ENCODE data around the gene CDKN2AIP.

Gene CDKN2AIP, protein sequence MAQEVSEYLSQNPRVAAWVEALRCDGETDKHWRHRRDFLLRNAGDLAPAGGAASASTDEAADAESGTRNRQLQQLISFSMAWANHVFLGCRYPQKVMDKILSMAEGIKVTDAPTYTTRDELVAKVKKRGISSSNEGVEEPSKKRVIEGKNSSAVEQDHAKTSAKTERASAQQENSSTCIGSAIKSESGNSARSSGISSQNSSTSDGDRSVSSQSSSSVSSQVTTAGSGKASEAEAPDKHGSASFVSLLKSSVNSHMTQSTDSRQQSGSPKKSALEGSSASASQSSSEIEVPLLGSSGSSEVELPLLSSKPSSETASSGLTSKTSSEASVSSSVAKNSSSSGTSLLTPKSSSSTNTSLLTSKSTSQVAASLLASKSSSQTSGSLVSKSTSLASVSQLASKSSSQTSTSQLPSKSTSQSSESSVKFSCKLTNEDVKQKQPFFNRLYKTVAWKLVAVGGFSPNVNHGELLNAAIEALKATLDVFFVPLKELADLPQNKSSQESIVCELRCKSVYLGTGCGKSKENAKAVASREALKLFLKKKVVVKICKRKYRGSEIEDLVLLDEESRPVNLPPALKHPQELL

DNA sequence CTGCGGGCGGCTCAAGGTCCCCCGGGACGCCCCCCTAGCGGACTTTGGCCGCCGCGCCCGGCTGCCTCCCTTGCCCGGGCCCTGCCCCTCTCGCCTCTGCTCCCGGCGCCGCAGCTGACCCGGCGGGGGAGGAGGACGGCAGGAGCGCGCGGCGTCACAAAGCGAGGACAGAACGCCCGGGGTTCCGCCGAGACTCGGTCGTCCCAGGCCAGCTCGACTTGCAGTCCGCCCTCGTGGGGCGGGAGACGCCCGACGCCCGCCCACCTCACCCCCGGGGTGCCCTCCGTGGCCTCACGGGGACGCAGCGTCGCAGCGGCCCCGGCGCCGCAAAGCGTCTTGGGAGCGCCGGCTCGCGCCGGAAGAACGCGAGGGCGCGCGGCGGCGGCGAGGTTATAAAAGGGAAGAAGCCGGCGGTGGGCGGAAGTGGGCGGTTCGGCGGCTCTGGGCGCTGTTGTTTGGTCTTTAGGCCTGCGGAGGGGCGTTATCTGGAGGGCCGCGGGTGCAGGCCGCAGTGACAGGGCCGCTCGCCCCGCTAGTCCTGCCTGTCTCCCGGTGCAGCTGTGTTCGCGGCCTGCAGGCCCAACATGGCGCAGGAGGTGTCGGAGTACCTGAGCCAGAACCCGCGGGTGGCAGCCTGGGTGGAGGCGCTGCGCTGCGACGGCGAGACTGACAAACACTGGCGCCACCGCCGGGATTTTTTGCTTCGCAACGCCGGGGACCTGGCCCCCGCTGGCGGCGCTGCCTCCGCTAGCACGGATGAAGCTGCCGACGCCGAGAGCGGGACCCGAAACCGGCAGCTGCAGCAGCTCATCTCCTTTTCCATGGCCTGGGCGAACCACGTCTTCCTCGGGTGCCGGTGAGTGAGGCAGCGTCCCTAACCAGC is at the start of gene CDKN2AIP:
Gene CDKN2AIP, plus strand, starts transcription at position 423 of the 883 bp plus-strand sequence. Its CDS starts 162 bp downstream, at position 585.
- DNase-seq, result peak; percentile 96

- DNase-seq, result no peak
Observed at GRCh38 chr4:183395395-183395794, 49.0 kb upstream of the CDKN2AIP start.

- peak; percentile 48 for DNase-seq
Observed at GRCh38 chr4:183396227-183396637, 48.2 kb upstream of the CDKN2AIP start.

- no peak for DNase-seq
Observed at GRCh38 chr4:183397741-183398297, 46.6 kb upstream of the CDKN2AIP start.

- DNase-seq, result peak; percentile 64
Observed at GRCh38 chr4:183398298-183399125, 45.9 kb upstream of the CDKN2AIP start.

- DNase-seq, result no peak
Observed at GRCh38 chr4:183399126-183399522, 45.3 kb upstream of the CDKN2AIP start.

DNA sequence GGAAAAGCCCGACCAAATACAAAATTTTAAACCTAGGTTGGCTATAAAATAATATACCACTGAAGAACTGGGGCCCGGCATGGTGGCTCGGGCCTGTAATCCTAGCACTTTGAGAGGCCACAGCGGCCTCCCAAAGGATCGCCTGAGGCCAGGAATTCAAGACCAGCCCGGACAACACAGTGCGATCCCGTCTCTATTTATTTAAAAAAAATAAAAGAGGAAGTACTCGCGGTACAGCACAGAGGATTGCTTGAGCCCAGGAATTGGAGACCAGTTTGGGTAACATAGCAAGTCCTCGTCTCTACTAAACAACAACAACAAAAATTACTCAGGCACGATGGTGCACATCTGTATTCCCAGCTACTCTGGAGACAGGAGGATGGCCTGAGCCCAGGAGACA is 44.8 kb upstream of the CDKN2AIP start:
- DNase-seq, result peak; percentile 21

GRCh38 chr4:183400035-183400434 is 44.4 kb upstream of the CDKN2AIP start:
- no peak for DNase-seq

DNA sequence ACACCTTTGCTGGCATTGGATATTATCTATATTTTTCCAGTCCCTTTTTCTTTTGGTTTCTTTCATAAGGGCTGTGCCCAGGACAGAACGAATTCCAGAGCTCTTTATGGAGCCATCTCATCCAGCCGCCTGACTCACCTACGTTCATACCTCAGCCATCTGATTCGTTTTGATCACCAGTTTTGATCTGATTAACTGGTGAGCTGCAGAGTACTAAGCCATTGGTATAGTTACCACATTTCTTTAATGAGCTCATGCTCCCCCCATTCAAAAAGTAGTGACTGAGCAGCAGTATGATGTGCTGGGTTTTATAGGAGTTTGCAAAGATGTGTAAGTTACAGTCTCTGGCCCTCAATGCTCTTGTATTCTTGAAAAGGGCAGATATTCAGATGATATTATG is 43.0 kb upstream of the CDKN2AIP start:
- no peak for DNase-seq

GRCh38 chr4:183402771-183403170 is 41.7 kb upstream of the CDKN2AIP start:
- DNase-seq, result no peak

GRCh38 chr4:183403486-183403885 is 41.0 kb upstream of the CDKN2AIP start:
- no peak for DNase-seq

DNA sequence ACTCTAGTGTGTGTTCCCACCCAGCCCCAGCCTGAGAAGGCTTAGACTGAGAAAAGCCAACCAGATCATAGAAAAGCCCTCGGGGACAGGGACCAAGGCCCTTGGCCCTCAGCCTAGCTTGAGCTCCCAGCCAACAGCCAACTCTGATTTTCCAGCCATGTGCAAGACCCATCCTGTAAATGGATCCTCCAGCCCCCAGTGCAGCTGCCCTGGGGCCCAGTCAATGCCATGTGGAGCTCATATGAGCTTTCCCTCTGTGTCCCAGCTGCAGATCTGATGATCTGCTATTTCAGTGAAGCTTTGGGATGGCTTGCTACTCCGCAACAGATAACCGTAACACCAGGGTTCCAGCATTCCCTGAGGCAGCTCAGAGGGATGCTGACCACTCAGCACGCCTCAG is 40.5 kb upstream of the CDKN2AIP start:
- no peak for DNase-seq

DNA sequence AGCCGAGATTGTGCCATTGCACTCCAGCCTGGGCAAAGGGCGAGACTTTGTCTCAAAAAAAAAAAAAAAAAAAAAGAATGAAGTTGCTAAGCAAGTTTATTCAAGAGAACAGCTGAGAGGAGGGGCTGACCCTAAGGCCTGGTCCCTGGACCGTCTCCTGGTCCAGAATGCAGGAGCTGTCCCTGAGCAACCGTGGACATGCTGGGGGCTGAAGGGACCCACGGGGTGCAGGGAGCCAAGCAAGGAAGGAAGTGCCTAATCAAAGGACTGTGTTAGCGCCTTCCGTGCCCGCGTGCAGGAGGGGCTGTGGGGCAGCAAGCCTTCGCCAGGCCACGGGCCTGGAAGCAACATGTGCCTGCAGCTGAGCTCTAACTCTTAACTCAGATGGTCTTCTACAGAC is 39.1 kb upstream of the CDKN2AIP start:
- DNase-seq, result no peak

DNA sequence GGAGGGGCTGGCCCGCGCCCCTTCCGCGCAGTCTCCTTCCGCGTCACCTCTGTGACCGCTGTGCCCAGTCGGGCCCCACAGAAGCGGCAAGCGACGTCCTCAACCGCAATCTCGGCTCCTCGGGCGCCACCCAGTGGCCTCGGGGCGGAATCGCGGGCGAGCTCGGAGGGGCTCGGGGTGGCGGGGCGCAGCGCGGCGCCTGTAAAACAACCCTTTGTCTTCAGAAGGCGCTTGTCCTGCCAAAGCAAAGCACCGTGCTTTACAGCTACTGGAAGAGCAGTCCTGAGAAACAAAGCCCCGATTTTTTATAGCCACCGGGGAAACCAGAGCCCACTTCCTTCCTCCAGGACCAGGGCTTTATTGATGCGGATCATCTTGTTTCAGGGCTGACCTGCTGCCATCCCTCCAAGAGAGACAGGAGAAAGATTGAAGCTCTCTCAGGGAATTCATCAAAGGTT is 37.3 kb upstream of the CDKN2AIP start:
- DNase-seq, result peak; percentile 73

GRCh38 chr4:183407635-183408464 is 36.6 kb upstream of the CDKN2AIP start:
- DNase-seq, result no peak

DNA sequence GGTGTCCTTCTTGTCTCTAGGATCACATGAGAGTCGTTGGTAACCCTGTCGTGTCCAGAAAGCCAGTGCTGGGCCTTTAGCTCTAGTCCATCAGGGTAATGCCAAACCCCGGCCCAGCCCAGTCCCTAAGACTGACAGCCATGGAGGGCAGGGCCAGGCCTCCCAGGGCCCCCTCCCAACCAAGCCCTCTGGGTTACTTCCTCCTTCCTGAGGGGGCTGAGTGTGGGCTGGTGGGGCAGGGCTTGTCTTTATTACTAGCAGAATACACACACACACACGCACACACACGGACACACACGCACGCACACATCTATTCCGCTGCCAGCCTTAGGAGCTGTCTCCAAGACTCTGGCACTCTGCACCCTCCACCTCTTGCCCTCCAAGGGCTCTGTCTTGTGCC is 35.6 kb upstream of the CDKN2AIP start:
- DNase-seq, result no peak

DNA sequence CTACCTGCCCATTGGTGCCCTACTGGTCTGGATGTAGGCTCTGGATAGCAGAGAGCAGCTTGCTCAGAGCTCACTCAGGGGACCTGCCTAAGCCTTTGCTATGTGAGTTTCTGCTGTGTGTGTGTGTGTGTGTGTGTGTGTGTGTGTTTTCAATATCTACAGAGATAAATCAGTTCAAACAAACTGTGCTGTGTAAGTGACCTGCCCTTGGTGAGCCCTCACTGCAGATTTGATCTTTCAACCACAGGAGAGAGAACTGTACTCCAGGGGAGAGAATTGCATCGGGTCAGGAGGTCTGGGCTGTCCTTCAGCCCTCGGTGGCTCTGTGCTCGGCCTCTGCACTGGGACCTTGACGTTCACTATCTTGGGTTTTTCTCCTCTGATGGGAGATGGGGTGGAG is 35.0 kb upstream of the CDKN2AIP start:
- DNase-seq, result no peak

GRCh38 chr4:183409934-183410333 is 34.5 kb upstream of the CDKN2AIP start:
- no peak for DNase-seq

- no peak for DNase-seq
Observed at GRCh38 chr4:183411291-183411861, 33.1 kb upstream of the CDKN2AIP start.

DNA sequence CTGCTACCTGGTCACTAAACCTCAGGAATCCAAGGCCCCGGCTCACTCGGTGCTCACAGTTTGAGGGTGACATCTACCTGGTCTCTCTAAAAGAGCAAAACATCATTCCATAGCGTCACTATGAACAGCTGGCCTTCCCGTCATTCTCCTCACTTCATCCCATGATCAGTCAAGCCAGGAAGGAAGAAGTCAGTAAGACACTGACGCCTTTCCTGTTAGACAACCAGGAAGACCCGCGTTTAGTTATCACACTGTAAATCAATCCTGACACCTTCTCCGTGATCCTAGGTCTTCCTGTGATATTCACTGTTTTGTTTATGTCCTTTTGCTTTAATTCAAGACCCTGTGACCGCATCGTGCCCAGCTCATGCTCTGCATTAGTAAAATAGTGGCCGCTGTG is 31.6 kb upstream of the CDKN2AIP start:
- no peak for DNase-seq

Data from inflammatory macrophage treated with lipopolysaccharide for 4 hours (primary cell).